ENCODE data around the gene USP5. TPM values are rescaled to one million over a fixed set of nuclear protein-coding genes. Genes with fewer than 3 reads are reported as not detected.
"Not testable (repeated sequence)": the region's sequence is repeated elsewhere in the genome, so short reads cannot be mapped to it uniquely, and the experiment has no call there.

Gene USP5
- total RNA-seq, 1 donor from 2014 or later, result 48.0 TPM

DNA sequence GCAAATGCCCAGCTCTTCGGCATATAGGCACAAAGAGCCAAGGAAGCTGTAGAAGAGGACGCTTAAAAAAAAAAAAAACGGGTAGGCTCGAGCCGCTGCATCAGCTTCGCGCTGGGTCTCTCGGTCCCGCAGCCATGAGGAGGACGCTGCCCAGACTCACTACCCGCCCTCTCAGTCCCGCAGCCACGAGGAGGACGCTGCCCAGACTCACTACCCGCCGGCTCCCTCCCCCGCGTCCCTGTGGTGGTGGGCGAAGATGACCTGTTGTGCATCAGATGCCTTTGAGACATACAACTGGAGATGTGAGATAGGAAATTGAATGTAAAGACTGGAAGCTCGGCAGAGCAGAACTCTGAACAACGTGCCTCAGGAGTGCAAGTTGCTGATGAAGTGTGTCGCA is 32.6 kb downstream of the USP5 start:
- ATAC-seq (no peak), DNase-seq (ENCODE audit: low spot score) (no peak)

DNA sequence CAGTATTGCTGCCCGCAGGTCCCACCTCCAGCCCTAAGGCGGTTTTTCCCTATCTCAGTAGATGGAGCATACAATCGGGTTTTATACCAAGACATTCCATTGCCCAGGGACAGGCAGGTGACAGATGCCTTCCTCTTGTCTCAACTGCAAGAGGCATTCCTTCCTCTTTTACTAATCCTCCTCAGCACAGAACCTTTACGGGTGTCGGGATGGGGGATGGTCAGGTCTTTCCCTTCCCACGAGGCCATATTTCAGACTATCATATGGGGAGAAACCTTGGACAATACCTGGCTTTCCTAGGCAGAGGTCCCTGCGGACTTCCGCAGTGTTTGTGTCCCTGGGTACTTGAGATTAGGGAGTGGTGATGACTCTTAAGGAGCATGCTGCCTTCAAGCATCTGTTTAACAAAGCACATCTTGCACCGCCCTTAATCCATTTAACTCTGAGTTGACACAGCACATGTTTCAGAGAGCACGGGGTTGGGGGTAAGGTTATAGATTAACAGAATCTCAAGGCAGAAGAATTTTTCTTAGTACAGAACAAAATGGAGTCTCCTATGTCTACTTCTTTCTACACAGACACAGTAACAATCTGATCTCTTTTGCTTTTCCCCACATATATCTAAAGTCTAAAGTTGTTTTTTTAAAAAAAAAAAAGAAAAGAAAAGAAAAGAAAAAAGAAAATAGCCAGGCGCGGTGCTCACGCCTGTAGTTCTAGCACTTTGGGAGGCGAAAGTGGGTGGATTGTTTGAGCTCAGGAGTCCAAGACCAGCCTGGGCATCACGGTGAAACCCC is 34.5 kb downstream of the USP5 start:
- ATAC-seq; DNase-seq (ENCODE audit: low spot score): not testable (repeated sequence)

DNA sequence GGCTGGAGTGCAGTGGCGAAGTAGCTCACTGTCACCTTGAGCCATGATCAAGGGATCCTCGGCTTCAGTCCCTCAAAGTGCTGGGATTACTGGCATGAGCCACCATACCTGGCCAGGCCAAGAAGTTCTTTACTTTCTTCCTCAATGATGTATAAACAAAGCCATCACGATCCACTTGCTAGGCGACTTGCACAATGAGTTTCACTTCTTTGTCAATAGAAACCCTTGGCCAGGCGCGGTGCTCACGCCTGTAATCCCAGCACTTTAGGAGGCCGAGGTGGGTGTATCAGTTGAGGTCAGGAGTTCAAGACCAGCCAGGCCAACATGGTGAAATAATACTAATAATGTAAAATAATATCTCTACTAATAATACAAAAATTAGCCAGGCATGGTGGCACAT is 35.5 kb downstream of the USP5 start:
- no peak for DNase-seq (ENCODE audit: low spot score)
- ATAC-seq, result no peak

DNA sequence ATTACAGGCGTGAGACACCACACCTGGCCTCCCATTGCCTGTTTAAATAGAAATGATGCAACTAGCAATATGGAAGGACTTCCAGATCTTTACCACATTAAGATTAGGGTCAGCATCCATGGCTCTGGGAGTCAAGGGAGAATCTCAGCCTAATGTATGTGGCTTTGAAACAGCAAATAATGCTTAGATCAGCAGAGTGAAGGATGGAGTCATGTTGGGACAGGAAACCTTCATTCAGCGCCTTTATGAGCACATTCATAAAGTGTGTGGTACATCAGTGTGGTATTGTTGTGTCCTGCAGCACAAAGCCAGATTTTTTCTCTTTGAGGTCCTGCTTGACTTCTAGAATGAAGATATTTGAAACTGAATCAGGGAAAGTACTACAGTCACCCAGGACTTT is 36.4 kb downstream of the USP5 start:
- DNase-seq (ENCODE audit: low spot score) (no peak), ATAC-seq (no peak)

DNA sequence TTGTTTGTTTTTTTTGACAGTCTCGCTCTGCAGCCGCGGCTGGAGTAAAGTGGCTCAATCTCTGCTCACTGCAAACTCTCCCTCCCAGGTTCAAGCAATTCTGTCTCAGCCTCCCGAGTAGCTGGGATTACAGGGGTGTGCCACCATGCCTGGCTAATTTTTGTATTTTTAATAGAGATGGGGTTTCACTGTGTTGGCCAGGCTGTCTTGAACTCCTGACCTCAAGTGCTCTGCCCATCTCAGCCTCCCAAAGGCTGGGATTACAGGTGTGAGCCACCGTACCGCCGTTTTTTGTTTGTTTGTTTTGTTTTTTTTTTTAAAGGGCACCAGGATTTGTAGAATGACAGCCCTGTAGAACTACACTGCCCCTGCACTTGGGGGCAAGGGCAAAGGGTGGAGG is 36.8 kb downstream of the USP5 start:
- DNase-seq (ENCODE audit: low spot score); ATAC-seq: not testable (repeated sequence)

DNA sequence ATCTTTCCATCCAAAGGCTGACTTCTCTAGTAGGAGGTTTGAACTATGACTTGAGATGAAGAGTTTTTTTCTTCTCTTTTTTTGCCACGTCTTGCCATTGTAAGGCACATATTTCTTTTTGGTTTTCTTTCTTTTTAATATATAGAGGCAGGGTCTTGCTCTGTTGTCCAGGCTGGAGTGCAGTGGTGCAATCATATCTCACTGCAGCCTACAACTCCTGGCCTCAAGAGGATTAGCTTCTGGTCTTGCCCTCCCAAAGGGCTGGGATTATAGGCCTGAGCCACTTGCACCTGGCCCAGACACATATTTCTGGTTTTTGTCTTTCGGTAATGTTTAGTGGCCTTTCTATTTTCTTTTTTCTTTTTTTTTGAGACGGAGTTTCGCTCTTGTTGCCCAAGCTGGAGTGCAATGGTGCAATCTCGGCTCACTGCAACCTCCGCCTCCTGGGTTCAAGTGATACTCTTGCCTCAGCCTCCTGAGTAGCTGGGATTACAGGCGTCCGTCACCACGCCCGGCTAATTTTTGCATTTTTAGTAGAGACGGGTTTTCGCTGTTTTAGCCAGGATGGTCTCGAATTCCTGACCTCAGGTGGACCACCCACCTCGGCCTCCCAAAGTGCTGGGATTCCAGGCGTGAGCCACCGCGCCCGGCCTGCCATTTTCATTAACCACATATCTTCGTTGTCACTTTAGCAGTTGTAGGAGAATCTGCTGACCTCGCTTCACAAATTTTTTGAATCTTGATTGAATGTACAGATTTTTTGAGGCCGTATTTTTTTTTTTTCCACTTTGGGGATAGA is 38.0 kb downstream of the USP5 start:
- not testable (repeated sequence) for DNase-seq (ENCODE audit: low spot score); ATAC-seq

DNA sequence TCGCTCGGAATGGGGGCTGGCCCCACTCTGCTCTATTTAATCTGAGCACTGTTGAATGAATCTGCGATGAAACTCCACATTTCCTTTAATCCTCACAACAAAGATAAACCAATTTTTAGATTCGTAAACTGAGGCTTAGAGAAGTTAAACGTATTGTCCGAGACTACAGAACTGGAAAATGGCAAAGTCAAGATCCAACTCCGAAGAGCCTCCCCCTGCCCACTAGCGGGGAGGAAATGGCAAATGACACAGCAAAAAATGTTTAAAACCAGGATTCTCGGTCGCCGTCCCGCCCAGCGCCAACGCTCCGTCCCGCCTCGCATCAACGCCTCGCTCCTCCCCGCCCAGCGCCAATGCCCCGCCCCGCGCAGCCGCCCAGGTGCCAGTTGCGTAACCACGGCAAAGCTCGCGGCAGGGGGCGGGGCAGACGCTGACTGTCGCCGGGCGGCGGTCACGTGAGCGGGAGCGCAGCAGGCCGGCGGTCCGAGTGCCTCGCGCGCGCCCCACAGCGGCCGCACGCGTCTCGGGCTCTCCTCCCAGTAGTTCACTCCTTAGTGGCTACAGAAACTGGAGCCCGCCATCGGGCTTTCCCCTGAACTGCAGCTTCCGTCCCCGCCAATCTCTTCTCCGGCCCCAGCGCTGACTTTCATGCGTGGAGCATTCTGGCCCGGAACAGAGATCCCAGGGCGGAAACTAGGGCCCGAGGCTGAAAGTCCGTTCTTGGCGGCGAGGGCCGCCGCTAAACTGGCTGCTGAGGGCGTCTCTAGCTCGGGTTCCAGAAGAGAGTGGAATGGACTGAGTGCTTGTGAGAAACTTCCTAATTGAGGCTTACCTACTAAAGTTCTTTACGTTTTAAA is 39.1 kb downstream of the USP5 start:
- peak; percentile 97 for ATAC-seq
- DNase-seq (ENCODE audit: low spot score), result peak; percentile 99

DNA sequence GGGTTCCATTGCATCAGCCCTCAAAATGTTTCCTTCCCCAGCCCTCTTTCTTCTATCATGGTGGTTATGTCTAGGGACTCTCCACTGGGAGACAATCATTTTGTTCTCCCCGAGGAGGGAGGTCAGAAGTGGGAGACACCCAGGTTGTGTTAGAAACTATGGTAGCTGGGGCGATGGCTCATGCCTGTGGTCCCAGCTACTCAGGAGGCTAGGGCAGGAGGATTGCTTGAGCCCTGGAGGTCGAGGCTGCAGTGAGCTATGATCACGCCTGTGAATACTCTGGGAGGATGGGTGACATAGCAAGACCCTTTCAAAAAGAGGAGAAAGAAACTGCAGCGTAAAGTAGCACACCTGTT is 39.7 kb downstream of the USP5 start:
- DNase-seq (ENCODE audit: low spot score), result no peak

DNA sequence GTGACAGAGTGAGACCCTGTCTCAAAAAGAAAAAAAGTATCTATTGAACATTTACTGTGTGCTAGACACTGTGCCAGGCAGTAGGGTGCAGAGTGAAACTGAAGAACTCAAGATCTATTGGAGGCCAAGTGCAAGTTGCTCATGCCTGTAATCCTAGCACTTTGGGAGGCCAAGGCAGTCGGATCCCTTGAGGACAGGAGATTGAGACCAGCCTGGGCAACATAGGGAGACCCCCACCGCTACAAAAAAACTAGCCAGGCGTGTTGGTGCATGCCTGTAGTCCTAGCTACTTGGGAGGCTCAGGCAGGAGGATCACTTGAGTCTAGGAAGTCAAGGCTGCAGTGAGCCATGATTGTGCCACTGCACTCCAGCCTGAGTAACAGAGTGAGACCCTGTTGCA is 40.7 kb downstream of the USP5 start:
- not testable (repeated sequence) for ATAC-seq; DNase-seq (ENCODE audit: low spot score)

More for the DNA sequence above, 39.7 kb downstream of the USP5 start:
- peak; percentile 2 for ATAC-seq

DNA sequence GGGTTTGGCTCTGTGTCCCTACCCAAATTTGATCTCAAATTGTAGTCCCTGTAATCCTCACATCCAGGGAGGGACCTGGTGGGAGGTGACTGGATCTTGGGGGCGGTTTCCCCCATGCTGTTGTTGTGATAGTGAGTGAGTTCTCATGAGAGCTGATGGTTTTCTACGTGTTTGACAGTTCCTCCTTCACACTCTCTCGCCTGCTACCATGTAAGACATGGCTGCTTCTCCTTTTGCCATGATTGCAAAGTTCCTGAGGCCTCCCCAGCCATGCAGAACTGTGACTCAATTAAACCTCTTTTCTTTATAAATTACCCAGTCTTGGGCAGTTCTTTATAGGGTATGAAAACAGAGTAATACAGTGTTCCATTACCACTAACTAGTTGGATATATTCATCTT is 42.4 kb downstream of the USP5 start:
- ATAC-seq, result no peak
- no peak for DNase-seq (ENCODE audit: low spot score)

DNA sequence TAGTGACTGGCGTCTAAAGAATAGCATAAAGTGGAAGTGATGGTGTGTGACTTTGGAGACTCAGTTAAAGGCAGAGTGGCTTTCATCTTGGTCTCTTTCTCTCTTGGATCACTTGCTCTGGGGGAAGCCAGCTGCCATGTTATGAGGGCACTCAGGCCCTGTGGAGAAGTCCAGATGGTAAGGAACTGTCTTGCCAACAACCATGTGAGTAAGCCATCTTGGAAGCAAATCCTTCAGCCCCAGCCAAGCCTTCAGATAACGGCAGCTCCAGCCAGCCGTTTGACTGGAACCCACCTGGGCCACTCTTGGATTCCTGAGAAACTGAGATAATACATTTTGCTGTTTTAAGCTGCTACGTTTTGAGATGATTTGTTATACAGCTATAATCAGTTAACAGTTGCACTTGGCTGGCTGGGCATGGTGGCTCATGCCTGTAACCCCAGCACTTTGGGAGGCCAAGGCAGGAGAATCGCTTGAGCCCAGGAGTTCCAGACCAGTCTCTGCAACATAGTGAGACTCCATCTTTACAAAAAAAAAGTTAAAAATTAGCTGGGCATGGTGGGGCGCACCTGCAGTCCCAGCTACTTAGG is 45.0 kb downstream of the USP5 start:
- no peak for ATAC-seq
- no peak for DNase-seq (ENCODE audit: low spot score)

DNA sequence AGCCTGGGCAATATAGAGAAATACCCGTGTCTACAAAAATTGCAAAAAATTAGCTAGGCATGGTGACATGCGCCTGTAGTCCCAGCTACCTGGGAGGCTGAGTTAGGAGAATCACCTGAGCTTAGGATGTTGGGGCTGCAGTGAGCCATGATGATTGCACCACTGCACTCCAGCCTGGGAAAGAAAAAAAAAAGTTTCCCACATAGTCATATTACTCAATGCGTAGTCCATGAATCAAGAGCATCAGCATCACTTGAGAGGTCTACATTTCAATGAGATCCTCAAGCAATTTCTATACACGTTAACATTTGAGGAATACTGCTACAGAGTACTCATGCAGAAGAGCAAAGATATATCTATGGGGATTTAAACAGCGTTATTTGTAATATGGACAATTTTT is 47.5 kb downstream of the USP5 start:
- ATAC-seq (no peak), DNase-seq (ENCODE audit: low spot score) (no peak)

DNA sequence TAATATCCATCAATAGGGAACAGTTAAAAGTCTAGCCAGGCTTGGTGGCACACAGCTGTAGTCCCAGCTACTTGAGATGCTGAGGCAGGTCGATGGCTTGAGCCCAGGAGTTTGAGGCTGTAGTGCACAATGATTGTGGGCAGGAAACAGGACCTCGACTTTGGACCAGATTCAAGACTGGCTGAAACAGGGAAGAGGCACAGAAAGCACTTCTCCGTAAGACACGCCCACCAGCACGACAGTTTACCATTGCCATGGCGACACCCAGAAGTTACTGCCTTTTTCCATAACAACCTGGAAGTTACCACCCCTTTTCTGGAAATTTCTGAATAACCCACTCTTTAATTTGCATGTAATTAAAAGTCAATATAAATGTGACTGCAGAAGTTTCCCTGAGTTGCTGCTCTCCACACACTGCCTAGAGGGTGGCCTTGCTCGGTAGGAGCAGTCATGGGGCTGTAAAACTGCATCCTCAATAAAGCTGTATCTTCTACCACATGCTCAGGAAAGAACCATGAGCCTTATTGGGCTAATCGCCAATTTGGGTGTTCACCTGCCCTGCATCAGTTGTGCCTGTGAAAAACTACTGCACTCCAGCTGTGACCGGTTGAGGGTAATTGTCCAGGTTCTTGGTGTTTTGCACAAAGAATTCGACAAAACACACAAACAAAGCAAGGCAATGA is 48.0 kb downstream of the USP5 start:
- no peak for DNase-seq (ENCODE audit: low spot score)

DNA sequence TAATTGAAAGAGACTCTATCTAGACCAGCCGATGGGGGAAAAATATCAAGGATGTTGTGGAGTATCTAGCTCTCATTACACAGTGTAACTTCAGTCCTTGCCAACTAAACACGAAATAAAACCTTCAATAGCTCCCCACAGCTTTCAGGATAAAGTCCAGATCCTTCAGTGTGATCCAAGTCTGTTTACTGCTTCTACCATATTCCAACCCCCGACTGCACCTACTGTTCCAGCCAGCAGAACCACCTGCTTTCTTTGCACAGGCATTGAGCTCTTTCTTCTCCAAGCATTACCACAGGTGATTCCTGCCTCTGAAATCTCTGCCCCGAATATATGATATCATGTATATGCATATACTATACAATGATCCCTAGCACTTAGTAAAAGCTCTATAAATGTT is 50.5 kb downstream of the USP5 start:
- no peak for DNase-seq (ENCODE audit: low spot score)
- ATAC-seq, result no peak

More for the DNA sequence above, 48.0 kb downstream of the USP5 start:
- peak; percentile 5 for ATAC-seq

DNA sequence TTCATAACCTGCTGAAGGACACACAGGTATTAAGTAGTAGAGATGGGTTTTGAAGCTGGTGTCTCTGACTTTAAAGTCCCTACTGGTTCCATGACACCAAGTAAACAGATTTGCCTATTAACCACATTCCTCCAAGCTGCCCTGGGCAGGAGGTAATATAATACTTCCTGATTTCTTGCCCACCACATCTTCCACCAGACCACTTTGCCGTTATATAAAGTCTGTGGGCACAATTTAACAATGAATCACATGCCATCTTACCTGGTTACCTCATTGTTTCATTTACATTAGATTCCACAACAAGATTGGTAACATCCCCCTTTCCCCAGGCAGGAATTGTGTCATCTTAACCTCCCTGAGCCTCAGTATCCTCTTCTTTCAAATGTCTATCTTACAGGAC is 51.8 kb downstream of the USP5 start:
- ATAC-seq (no peak), DNase-seq (ENCODE audit: low spot score) (no peak)

DNA sequence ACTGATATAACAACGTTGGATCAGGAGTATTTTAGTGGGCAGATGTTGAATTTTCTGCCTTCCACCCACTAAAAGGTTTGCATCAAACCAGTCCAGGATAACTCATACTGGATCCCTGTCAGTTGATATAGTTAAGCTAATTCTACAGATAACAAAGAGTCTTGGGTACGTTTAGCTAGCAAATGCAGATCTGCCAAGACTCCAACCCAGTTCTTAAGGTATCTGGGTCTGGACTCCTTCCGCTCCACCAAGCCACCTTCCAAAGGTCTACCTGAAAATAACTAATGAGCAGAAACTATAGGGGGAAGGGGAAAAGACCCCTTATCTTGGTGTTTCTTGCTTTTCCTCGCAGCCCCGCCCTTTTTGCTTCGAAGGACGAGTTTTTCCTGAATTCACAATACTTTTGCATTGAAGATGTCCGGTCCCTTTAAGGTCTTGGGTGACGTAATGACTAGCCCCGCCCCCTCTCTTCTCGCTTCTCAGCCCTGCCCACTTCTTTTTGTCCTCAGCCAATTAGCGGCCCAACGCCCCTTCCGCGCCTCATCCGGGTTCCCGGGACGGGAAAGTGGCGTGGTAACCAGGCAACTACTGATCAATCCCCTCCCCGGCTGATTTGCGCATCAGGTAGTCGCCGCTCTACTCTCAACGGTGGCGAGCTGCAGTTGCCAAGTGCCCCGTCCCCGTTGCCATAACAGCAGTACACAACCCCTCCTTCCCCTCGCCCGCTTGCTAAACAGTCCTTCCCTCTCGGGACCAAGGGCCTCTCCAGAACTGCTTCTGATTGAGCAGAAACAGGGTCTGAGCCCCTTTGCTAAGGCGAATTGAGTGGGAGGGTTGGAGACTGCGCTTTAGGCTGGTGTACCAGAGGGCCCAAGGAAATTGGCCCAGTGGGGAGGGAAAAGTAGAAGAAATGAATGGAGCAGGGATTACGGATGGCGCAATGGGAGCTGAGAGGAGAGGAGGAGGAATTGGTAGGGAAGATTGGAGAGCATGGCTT is 52.6 kb downstream of the USP5 start, which contains the start of gene LRRC23:
TSS of gene LRRC23 (plus strand) at position 543 of the 997 bp plus-strand sequence. CDS start 812 bp downstream, outside the sequence.
- peak; percentile 97 for ATAC-seq
- DNase-seq (ENCODE audit: low spot score), result peak; percentile 99

DNA sequence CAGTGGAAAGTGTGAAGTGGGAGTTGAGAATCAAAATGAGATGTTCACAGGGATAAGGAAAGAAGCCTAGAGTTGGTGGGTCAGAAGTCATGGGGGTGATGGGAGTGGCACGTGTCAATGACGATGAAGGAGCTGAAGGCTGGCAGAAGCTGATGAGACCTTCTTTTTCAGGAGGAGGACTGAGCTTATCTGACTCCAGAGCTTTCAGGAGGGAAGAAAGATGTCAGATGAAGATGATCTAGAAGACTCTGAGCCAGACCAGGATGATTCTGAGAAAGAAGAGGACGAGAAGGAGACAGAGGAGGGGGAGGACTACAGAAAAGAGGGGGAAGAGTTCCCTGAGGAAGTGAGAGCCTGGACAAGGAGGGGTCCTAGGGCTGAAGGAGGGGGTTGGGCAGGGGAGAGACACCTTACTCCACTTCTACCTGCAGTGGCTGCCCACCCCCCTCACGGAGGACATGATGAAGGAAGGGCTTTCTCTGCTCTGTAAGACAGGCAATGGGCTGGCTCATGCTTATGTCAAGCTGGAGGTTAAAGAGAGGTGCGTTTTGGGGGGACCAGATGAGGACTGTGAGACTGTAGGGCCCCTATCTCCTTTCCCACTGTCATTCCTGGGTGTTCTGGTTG is 53.6 kb downstream of the USP5 start:
- ATAC-seq (no peak), DNase-seq (ENCODE audit: low spot score) (no peak)

DNA sequence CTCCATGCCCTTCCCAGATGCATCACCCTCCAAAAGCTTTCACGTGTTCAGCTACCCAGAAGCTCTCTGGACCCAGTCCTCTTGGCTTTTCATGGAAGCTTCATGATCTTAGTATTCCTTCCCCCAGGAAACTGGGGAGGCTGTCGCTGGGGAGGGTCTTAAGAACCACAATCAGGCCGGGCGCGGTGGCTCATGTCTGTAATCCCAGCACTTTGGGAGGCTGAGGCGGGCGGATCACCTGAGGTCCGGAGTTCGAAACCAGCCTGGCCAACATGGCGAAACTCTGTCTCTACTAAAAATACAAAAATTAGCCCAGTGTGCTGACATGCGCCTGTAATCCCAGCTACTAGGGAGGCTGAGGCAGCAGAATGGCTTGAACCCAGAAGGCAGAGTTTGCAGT is 56.2 kb downstream of the USP5 start:
- not testable (repeated sequence) for DNase-seq (ENCODE audit: low spot score)

More for the DNA sequence above, 56.2 kb downstream of the USP5 start:
- not testable (repeated sequence) for ATAC-seq

Data from left lobe of liver (tissue), 2 donors.